Fibroblast of lung (primary cell): ENCODE data around the gene PSME4. TPM values are rescaled to one million over a fixed set of nuclear protein-coding genes. Genes with fewer than 3 reads are reported as not detected.
"Not testable (repeated sequence)": the region's sequence is repeated elsewhere in the genome, so short reads cannot be mapped to it uniquely, and the experiment has no call there.

ENCODE experiments used
- DNase-seq, 2 donors: peaks; one replicate each; pipeline versions ENCODE4 v3.0.0 to v3.0.0-alpha.2; 2010; ENCODE audit warnings: low read depth in 2 of 2
- H2AFZ ChIP-seq: 2 replicates; pipeline ENCODE4 v1.5.1; 2012; ENCODE audit warnings: low read length, control low read depth, inconsistent platforms
- H3K27ac ChIP-seq: 2 replicates; pipeline ENCODE4 v1.5.1; 2011; ENCODE audit warnings: low read length, control low read depth; ENCODE audit not compliant: insufficient read depth
- H3K27me3 ChIP-seq: 2 replicates; pipeline ENCODE4 v1.5.1; 2011; ENCODE audit warnings: mild to moderate bottlenecking, low read length; ENCODE audit not compliant: control insufficient read depth, insufficient read depth
- H3K36me3 ChIP-seq: 2 replicates; pipeline ENCODE4 v1.5.1; 2011; ENCODE audit warnings: low read length; ENCODE audit not compliant: control insufficient read depth, insufficient read depth
- H3K4me1 ChIP-seq: 2 replicates; pipeline ENCODE4 v1.5.1; 2011; ENCODE audit warnings: low read length; ENCODE audit not compliant: control insufficient read depth, insufficient read depth; ENCODE audit errors: extremely low read depth
- H3K4me2 ChIP-seq: 2 replicates; pipeline ENCODE4 v1.5.1; 2011; ENCODE audit warnings: low read length, control low read depth; ENCODE audit not compliant: insufficient read depth; ENCODE audit errors: extremely low read depth
- H3K4me3 ChIP-seq, 4 experiments: fragments of 200-600 bp in 1 of 4; sonication (generic) in 1 of 4; replicated peaks in 1 of 4; 2 replicates each; pipeline ENCODE4 v1.5.1; 2011 to 2016; ENCODE audit warnings: low read length in 4 of 4, low read depth in 3 of 4, mild to moderate bottlenecking in 3 of 4, control low read depth in 2 of 4, inconsistent platforms in 1 of 4, mixed read lengths in 1 of 4; ENCODE audit not compliant: insufficient read depth in 1 of 4; ENCODE audit errors: control extremely low read depth in 1 of 4
- H3K79me2 ChIP-seq: 2 replicates; pipeline ENCODE4 v1.5.1; 2012; ENCODE audit warnings: mild to moderate bottlenecking, low read length, inconsistent platforms; ENCODE audit not compliant: control insufficient read depth, insufficient read depth
- H3K9ac ChIP-seq: 2 replicates; pipeline ENCODE4 v1.5.1; 2011; ENCODE audit warnings: mild to moderate bottlenecking, low read length, control low read depth; ENCODE audit not compliant: insufficient read depth
- H3K9me3 ChIP-seq: 2 replicates; pipeline ENCODE4 v1.5.1; 2012; ENCODE audit warnings: low read depth, low read length; ENCODE audit not compliant: control insufficient read depth, insufficient read depth
- H4K20me1 ChIP-seq: 2 replicates; pipeline ENCODE4 v1.5.1; 2011; ENCODE audit warnings: low read length; ENCODE audit not compliant: control insufficient read depth, insufficient read depth; ENCODE audit errors: extremely low read depth
- EZH2 ChIP-seq: IDR thresholded peaks from 2 replicates; pipeline ENCODE4 v1.5.1; 2012; ENCODE audit warnings: low read length, control low read depth, mild to moderate bottlenecking; ENCODE audit errors: missing control alignments
- polyA plus RNA-seq, 2 donors: library from polyadenylated mRNA; depleted of rRNA in 1 of 2; stranded (reverse) in 1 of 2; unstranded in 1 of 2; fragments of >200 nt; gene quantifications; 2 replicates each; pipeline ENCODE4 v1.2.1, GENCODE V29; 2011 to 2012; ENCODE audit warnings: missing spikeins in 1 of 2
- total RNA-seq: library from RNA; depleted of rRNA; stranded (reverse); fragments of >200 nt; gene quantifications from 2 replicates; pipeline ENCODE4 v1.2.1, GENCODE V29; 2014
- TF ChIP-seq, protein P1 (sequence below), 2 donors: IDR thresholded peaks in 1 of 2; conservative IDR thresholded peaks in 1 of 2; 1 replicate in 1 of 2; 2 replicates in 1 of 2; pipeline ENCODE4 v1.5.1; 2011 to 2012; ENCODE audit warnings: low read length in 2 of 2, control low read depth in 1 of 2, inconsistent platforms in 1 of 2, low read depth in 1 of 2, mild to moderate bottlenecking in 1 of 2

Gene PSME4
- total and polyA plus RNA-seq, 2 donors (not counting 1 experiment from before 2014, with no cell fraction given): 26.8 to 34.6 TPM

DNA sequence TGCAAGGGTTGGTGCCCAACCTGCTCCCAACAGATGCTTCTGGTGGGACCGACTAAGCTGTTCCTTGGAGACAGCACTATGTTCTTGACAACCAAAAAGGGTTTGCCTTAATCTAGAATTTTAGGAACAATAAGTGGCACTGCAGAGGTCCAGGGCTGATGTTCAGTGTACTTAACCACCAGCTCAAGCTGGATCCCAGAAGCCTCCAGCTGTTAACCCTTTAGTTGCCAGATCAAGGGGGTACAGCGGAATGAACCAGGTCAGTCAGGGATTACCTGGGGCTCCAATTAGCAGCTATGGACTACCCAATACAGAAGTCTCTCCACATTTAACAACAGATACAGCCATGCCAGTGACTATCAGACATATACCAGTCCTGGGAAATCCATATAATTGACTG, 114.5 kb downstream of the PSME4 start:
- H3K4me2 ChIP-seq: no peak overlapping the region
- no peaks in the 10 kb centered on the region for H3K27me3 ChIP-seq
- H3K36me3 ChIP-seq: no peaks in the 10 kb centered on the region
- no peaks in the 10 kb centered on the region for H4K20me1 ChIP-seq
- no peak for TF ChIP-seq EZH2
- TF ChIP-seq, protein P1, sequence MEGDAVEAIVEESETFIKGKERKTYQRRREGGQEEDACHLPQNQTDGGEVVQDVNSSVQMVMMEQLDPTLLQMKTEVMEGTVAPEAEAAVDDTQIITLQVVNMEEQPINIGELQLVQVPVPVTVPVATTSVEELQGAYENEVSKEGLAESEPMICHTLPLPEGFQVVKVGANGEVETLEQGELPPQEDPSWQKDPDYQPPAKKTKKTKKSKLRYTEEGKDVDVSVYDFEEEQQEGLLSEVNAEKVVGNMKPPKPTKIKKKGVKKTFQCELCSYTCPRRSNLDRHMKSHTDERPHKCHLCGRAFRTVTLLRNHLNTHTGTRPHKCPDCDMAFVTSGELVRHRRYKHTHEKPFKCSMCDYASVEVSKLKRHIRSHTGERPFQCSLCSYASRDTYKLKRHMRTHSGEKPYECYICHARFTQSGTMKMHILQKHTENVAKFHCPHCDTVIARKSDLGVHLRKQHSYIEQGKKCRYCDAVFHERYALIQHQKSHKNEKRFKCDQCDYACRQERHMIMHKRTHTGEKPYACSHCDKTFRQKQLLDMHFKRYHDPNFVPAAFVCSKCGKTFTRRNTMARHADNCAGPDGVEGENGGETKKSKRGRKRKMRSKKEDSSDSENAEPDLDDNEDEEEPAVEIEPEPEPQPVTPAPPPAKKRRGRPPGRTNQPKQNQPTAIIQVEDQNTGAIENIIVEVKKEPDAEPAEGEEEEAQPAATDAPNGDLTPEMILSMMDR (conservative IDR thresholded peaks at IDR 0.05 in 1 of 2, IDR thresholded peaks at IDR 0.05 in 1 of 2; ENCODE audit: low read depth in 1 of 2, low read length in 2 of 2): no peak
- no peak for DNase-seq
- H3K4me3 ChIP-seq: no peak overlapping the region
- H3K9ac ChIP-seq: no peak overlapping the region
- peaks cover 2% of the 10 kb centered on the region for H3K4me1 ChIP-seq
- H3K9me3 ChIP-seq: no peaks in the 10 kb centered on the region
- no peaks in the 10 kb centered on the region for H3K79me2 ChIP-seq
- H2AFZ ChIP-seq: no peak overlapping the region
- no peak overlapping the region for H3K27ac ChIP-seq

- Histone ChIP-seq H3K79me2 (no peaks in the 10 kb centered on the region), H3K27me3 (no peaks in the 10 kb centered on the region), H3K36me3 (no peaks in the 10 kb centered on the region), H3K27ac (no peak overlapping the region), H3K4me2 (no peak overlapping the region), H3K4me1 (no peaks in the 10 kb centered on the region), H3K4me3 (no peak overlapping the region), H3K9ac (no peak overlapping the region), H2AFZ (no peak overlapping the region), H4K20me1 (no peaks in the 10 kb centered on the region), H3K9me3 (no peaks in the 10 kb centered on the region)
- no peak for DNase-seq
- TF ChIP-seq EZH2: no peak
- TF ChIP-seq, protein P1 (conservative IDR thresholded peaks at IDR 0.05 in 1 of 2, IDR thresholded peaks at IDR 0.05 in 1 of 2; ENCODE audit: low read depth in 1 of 2, low read length in 2 of 2): no peak
Measured at GRCh38 chr2:53854678-53855077, 116.1 kb downstream of the PSME4 start.

DNA sequence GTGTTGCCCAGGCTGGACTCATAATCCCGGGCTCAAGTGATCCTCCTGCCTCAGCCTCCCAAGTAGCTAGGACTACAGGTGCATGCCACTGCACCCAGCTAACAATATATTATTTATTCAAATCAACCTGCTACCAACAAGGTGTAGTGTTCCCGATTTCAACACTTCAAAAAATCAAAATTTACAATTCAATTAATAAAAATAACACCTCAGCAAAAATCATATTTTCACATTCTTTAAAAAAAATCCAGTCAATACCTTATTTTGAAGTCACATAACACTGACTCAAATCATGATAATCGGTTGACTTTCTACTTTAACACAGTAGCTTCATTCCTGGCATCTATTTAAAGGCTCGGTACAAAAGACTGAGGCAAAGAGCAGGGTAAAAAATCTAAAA, 118.3 kb downstream of the PSME4 start:
- no peak overlapping the region for H3K4me3 ChIP-seq
- no peaks in the 10 kb centered on the region for H3K27me3 ChIP-seq
- no peaks in the 10 kb centered on the region for H3K36me3 ChIP-seq
- H2AFZ ChIP-seq: no peak overlapping the region
- H3K4me2 ChIP-seq: no peak overlapping the region
- H3K4me1 ChIP-seq: no peaks in the 10 kb centered on the region
- H3K9me3 ChIP-seq: no peaks in the 10 kb centered on the region
- H3K79me2 ChIP-seq: no peaks in the 10 kb centered on the region
- TF ChIP-seq EZH2: no peak
- TF ChIP-seq, protein P1 (conservative IDR thresholded peaks at IDR 0.05 in 1 of 2, IDR thresholded peaks at IDR 0.05 in 1 of 2; ENCODE audit: low read depth in 1 of 2, low read length in 2 of 2): no peak
- no peak for DNase-seq
- no peak overlapping the region for H3K27ac ChIP-seq
- no peak overlapping the region for H3K9ac ChIP-seq
- no peaks in the 10 kb centered on the region for H4K20me1 ChIP-seq

DNA sequence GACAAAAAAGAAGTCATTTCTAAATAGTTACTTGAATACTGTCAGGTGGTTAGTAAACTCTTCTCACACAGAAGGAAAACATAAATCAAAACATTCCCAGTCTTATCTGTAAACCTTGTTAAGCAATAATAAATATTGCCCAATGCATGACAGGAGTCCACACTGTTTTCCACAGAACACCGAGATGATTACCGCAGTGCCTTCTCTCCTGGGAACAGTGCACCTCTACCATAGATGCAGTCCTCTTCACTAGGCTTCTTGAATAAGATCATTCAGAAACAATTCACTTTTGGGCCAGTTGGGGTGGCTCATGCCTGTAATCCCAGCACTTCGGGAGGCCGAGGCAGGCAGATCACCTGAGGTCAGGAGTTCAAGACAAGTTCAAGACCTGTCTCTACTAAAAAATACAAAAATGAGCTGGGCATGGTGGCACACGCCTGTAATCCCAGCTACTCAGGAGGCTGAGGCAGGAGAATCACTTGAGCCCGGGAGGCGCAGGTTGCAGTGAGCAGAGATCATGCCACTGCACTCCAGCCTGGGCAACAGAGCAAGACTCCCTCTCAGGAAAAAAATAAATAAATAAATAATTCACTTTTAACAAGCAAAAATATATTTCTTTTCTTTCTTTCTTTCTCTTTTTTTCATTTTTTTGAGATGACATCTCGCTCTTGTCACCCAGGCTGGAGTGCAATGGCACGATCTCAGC, 119.6 kb downstream of the PSME4 start:
- H3K9me3 ChIP-seq, H3K4me3 ChIP-seq, H3K36me3 ChIP-seq, H3K27me3 ChIP-seq, DNase-seq, H3K4me1 ChIP-seq, H4K20me1 ChIP-seq, H3K79me2 ChIP-seq, H3K9ac ChIP-seq, H3K4me2 ChIP-seq, H2AFZ ChIP-seq, H3K27ac ChIP-seq: not testable (repeated sequence)
